ENCODE results near the gene ELP2.

- TF ChIP-seq CTCF (IDR thresholded peaks at IDR 0.05) (no peak), ZFX (IDR thresholded peaks at IDR 0.05; ENCODE audit: borderline replicate concordance) (no peak)
Observed at GRCh38 chr18:36114251-36114650, 15.4 kb upstream of the ELP2 start.

Measured in 22Rv1 (cell line).